ENCODE data around the gene ADGRE1. TPM values are rescaled to one million over a fixed set of nuclear protein-coding genes. Genes with fewer than 3 reads are reported as not detected.

Gene ADGRE1
- total RNA-seq = not detected

GRCh38 chr19:6887316-6887715 is at the start of gene ADGRE1:
TSS of gene ADGRE1 (plus strand) at chr19:6887579. CDS start at chr19:6887609, 30 bp downstream.

Small RNA genes within 50 kb of the gene (small RNA-seq; reads per million reads assigned to genes)
- gene RF00017 (ENCODE audit: low replicate concordance) = not detected

Other genes starting within 250 kb of the ADGRE1 start
- not detected for gene TNFSF14, start 217.4 kb upstream of the ADGRE1 start, total RNA-seq
- gene C3, start 166.9 kb upstream of the ADGRE1 start, total RNA-seq = 35.4 TPM
- 14.1 TPM for gene GPR108, start 150.0 kb upstream of the ADGRE1 start, total RNA-seq
- 2.5 TPM for gene TRIP10, start 147.9 kb upstream of the ADGRE1 start, total RNA-seq
- 0.31 TPM for gene SH2D3A, start 120.1 kb upstream of the ADGRE1 start, total RNA-seq
- gene VAV1, start 114.9 kb upstream of the ADGRE1 start, total RNA-seq = 1.6 TPM
- gene MBD3L2B, start 133.9 kb downstream of the ADGRE1 start, total RNA-seq = not detected
- gene MBD3L5, start 143.0 kb downstream of the ADGRE1 start, total RNA-seq = not detected
- gene MBD3L4, start 152.6 kb downstream of the ADGRE1 start, total RNA-seq = not detected
- not detected for gene MBD3L2, start 161.7 kb downstream of the ADGRE1 start, total RNA-seq
- not detected for gene MBD3L3, start 171.1 kb downstream of the ADGRE1 start, total RNA-seq
- gene ZNF557, start 182.1 kb downstream of the ADGRE1 start, total RNA-seq = 35.4 TPM